GM21515 (cell line): ENCODE data around the gene IER3.

Experiments used
- ATAC-seq: cut with Tn5 transposase; IDR thresholded peaks from one replicate; pipeline ENCODE4 v1.9.1; 2021; ENCODE audit not compliant: unreplicated experiment

Gene IER3

DNA sequence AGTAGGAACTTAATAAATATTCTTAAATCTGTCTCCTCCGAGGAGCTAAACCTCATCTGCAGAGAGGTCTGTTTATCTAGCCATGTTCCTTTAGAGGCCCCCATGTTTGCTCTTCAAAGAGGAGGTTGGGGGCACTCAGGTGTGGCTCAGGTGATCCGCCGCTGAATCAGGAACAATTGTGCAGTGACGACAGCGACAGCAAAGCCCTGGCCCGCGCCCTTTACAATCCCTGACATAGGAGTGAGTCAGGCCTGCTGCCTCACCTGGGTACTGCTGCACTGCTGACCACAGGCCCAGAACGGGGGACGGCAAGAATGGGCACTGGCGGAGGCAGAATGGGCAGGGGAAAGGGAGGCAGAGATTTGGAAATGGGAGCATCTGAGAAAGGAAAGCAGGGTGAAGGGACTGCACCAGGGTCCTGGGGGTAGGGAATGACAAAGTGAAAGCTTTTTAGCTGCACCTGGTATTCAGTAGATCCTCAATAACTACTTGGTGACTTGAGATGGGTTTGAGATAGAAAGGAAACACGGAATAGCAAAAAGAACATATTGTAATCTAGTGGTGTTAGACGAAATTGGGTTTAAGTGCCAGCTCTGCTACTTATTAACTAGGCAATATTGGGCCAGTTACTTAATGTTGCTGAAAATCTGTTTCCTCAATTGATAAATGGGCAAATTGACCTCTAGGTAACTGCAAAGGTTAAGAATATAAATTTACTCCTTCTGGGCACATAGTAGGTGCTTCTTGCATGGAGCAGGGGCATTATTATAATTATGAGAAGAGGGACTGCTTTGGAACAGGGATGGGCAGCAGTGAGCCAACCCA, 5.4 kb upstream of the IER3 start:
- ATAC-seq: no peak

DNA sequence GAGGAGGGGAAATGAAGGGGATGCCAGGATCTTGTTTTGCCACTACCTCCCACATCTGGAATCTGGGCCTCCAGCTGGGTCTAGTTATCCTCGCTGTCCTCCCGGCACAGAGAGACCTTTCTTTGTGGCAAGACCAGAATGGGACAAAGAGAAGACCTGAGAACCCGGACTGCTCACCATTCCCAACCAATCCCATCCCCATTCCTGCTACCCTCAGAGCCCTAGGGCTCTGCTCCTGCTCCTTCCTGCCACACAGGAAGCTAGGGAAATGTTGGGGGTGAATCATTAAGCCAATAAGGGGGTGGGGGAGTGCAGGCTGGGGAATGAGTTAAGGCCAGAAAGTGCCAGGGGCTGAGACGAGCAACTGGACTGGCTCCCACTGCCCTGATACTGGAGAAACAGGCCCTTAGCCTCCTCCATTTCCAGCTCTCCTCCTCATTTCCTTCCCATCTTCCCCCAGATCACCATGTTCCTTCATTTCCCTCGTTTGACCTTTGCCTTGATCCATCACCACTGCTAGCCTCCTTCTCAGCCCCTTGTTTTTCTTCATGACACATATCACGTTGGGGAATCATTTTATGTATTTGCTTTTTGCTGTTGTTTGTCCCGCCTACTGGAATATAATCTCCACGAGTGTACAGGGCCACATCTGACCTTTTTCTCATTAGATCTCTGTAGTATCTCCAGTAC, 4.6 kb upstream of the IER3 start:
- no peak for ATAC-seq

- no peak for ATAC-seq
These were observed 3.8 kb upstream of the IER3 start for GRCh38 chr6:30747902-30748769.

DNA sequence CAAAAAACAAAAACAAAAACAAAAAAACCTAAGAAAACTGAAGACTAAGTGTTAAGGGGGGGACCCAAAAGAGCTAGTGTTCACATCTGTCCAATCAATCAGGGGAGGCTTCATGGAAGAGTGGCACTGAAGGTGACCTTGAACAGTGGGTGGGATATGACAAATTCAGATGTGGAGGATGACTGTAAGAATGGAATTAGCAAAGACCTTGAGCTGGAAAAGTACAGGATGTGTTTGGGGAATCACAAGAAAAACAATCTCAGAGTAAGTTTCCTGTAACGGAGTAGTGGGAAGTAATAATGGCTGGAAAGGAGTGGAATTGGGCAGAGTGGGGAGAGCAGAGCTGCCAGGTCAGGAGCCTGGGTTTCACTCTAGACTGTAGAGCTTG, 2.9 kb upstream of the IER3 start:
- no peak for ATAC-seq

DNA sequence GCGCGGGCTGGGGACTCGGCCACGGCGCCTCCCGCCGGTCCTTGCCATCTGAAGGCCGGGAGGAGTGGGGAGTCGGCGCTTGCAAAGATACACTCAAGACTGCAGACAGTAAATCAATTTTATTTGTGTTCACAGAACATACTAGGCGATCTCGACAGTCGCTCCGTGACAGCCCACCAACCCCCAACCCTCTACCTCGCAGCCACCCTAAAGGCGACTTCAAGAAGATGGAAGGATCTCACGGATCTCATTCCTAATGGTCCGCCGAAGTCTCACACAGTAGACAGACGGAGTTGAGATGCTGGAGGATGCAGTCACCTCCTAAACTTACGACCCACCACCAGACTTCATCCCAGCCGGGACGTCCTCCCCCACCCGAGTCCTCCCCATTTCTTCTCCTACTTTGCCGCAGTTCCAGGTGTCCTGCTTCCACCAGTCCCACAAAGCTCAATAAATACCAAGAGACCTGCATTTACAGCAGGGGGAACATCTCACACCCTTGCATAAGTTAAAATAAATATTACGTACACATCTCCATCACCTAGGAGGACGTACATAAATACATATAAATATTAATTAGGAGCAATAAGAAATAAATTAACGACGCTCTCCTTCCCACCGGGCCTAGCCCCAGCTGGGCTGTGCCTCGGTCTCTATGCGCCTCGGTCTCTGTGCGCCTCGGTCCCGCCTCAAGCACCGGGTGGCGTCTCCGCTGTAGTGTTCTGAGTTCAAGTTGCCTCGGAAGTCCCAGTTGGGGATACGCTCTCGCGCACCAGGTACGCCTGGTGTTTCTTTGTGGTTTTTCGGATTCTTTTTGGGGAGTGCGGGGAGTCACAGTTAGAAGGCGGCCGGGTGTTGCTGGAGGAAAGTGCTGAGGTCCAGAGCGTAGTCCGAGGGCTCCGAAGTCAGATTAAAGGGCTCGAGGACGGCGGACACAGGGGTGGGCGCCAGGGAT, 971 bp downstream of the IER3 start:
- ATAC-seq: peak; percentile 15

- ATAC-seq: peak; percentile 61
These were observed 1.8 kb downstream of the IER3 start, which contains the start of gene FLOT1 for GRCh38 chr6:30742316-30743098. FLOT1 (minus strand) TSS chr6:30742687; CDS start chr6:30742189, 498 bp downstream.

- no peak for ATAC-seq
These were observed 2.5 kb downstream of the IER3 start for GRCh38 chr6:30741789-30742315.

GRCh38 chr6:30741063-30741779, 3.1 kb downstream of the IER3 start:
- no peak for ATAC-seq

DNA sequence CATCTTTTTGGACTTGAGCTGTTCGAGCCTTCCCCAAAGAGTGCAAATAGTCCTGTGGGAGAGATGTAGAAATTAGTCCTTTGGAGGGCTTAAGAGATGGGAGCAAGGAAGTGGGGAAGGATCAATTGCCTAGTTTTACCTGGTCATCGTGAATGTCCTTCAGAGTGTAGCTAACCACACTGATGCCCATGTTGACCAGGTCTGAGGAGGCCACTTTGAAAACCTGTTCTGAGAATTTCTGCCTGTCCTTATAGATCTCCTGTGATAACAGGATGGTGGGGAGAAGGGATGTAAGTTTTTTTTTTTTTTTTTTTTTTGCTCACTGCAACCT, 3.8 kb downstream of the IER3 start:
- no peak for ATAC-seq

DNA sequence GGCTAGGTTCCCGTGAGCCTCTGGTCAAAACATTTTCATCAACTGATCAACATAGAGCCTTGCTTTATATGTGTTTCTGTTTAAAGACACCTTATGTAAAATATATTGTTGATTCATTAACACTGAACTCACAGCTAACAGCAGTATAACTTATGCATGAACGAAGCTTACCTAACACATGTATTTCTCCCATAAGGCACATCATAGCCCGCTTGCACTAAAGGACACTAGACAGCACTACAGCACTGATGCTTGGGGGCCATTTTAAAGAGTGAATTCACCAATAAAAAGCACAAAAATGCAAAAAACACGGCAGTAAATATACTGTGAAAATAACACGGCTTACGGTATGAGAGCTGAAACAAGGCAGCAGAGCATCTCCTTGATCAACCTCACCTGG, 5.8 kb downstream of the IER3 start:
- ATAC-seq: no peak

- ATAC-seq: no peak
These were observed 8.6 kb downstream of the IER3 start for GRCh38 chr6:30735668-30736314.

GRCh38 chr6:30732237-30732943, 12.0 kb downstream of the IER3 start:
- no peak for ATAC-seq

- ATAC-seq: no peak
These were observed 13.5 kb downstream of the IER3 start for GRCh38 chr6:30730601-30731435.

- no peak for ATAC-seq
These were observed 16.3 kb downstream of the IER3 start for GRCh38 chr6:30727920-30728553.

DNA sequence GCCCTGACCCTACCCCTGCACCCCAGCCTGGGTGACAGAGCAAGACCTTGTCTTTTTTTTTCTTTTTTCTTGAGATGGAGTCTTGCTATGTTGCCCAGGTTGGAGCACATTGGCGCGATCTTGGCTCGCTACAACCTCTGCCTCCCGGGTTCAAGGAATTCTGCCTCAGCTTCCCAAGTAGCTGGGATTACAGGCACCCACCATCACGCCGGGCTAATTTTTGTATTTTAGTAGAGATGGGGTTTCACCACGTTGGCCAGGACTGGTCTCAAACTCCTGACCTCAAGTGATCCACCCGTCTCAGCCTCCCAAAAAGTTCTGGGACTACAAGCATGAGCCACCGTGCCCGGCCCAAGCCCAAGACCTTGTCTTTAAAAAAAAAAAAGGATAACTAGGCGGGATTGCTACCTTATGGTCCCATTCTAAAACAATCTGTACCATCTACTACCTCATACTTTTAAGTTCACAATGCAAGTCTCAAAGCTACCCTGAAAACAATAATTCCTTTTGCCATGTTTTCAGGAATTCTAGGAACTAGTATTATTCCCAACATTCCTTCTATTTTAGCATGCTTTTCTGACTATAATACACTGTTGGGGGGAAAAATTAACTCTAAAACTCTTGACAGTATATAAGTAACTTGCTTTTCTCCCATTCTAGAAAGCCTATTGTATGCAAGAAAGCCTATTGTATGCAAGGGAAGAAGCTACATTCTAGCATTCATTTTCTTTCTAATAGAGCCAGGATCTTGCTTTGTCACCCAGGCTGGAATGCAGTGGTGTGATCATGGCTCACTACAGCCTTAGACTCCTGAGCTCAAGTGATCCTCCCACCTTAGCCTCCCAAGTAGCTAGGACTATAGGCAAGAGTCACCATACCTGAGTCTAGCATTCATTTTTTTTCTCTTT, 17.6 kb downstream of the IER3 start:
- ATAC-seq: no peak
